KBM-7 (cell line): ENCODE data around the gene TWNK.

Experiments
- DNase-seq: peaks from one replicate; pipeline ENCODE4 v3.0.0-alpha.2; 2015
- in situ Hi-C: fragments of 300-500 bp; cut with MboI; formaldehyde crosslinking; loops from 2 replicates; pipeline ENCODE4 v1.14.3; 2020; ENCODE audit warnings: low sequenced_read_pairs, low pct_unique_long_range_greater_than_20kb, mixed read lengths

TWNK gene

GRCh38 chr10:101040851-101041250, 53.5 kb downstream of the TWNK start:
- in situ Hi-C loops = no loop called here
- DNase-seq = no peak

DNA sequence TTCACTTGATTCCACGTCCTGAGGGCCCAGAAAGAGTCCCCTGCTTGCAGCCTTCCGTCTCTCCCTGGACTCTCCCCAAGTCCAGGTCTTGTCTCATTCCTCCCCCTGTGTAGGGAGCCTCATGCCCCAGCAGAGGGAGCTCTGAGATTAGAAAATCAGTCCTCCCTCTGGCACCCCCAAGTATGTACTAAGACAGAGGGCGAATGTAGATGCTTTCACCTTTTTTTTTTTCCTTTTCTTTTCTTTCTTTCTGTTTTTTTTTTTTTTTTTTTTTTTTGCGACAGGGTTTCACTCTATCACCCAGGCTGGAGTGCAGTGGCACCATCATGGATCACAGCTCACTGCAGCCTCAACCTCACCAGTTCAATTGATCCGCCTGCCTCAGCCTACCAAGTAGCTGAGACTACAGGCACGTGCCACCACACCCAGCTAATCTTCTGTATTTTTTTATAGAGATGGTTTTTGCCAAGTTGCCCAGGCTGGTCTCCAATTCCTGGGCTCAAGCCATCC, 54.0 kb downstream of the TWNK start:
- in situ Hi-C loops = no loop called here
- DNase-seq = peak; percentile 91

DNA sequence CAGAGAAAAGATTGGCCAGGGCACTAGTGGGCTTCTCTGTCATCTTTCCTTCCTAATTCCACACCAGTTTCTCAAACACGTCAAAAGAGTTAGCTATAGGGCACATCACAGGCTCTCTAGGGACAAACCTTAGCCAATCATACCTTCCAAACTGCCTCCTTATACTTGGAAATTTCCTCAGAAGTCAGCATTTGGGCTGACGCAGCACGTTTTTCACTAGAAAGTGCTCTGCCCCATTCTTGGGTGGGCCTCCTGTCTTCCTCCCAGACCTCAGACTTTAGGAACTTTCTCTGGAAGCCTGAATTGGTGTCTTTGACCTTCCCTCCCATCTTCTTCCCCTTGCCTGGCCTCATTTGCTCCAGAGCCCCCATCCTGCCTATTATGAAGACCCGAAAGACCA, 54.8 kb downstream of the TWNK start:
- in situ Hi-C loops = no loop called here
- DNase-seq = no peak

DNA sequence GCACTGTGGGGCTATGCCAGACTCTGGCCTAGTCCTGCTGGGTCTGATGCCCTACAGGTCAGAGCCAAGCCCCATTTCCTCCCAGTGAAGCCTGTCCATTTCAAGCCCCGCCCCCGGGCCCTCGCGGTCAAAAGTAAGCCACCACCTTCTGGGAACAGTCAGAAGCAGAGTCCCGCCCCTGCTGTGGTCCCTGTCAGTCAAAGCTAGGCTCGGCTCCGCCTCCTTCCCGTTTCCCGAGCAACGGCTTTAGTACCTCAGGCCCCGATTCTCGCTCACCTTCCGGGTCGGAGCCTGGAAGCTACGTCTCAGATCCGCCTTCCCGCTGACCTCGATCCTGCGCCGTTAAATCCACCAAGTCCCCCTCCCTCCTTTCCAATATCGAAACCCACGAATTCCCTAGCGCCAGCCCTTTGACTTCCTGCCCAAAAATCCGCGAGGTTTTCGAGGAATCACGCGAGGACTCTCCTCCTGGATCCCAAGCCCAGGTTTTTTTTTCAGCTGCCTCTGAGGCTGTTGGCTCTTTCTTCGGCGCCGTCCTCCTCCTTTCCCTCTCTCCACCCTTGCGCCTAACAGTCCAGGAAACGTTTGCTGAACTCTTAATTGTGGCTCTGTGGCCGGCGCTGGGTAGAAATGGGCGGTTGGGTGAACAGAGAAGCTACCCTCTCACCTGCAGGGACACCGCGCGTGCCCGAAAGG, 55.5 kb downstream of the TWNK start:
- in situ Hi-C loops = no loop called here
- DNase-seq = peak; percentile 94

GRCh38 chr10:101043363-101043707, 56.0 kb downstream of the TWNK start:
- DNase-seq = peak; percentile 43
- in situ Hi-C loops = no loop called here
